NCI-H146 treated with DMSO at 0.1 percent for 48 hours (cell line): ENCODE data around the gene KRCC1.
A peak's percentile ranks its signal among the peaks of the same experiment; 100 is the strongest.
"Not testable (repeated sequence)": the region's sequence is repeated elsewhere in the genome, so short reads cannot be mapped to it uniquely, and the experiment has no call there.

Experiments
- DNase-seq: peaks from one replicate; lab custom pipeline; 2025; ENCODE audit not compliant: unreplicated experiment; lab: John Stamatoyannopoulos, UW

The KRCC1 gene

GRCh38 chr2:88045561-88045960 lies 10.0 kb downstream of the KRCC1 start:
- not testable (repeated sequence) for DNase-seq

GRCh38 chr2:88042476-88042875 lies 13.1 kb downstream of the KRCC1 start:
- no peak for DNase-seq

- DNase-seq = no peak
These were observed 17.1 kb downstream of the KRCC1 start for GRCh38 chr2:88038263-88039105.

- DNase-seq = no peak
These were observed 19.0 kb downstream of the KRCC1 start for GRCh38 chr2:88036606-88037005.

GRCh38 chr2:88036182-88036581 lies 19.4 kb downstream of the KRCC1 start:
- no peak for DNase-seq

- no peak for DNase-seq
These were observed 23.4 kb downstream of the KRCC1 start for GRCh38 chr2:88032070-88032702.

GRCh38 chr2:88028931-88029330 lies 26.7 kb downstream of the KRCC1 start:
- DNase-seq = no peak

- DNase-seq = no peak
These were observed 27.7 kb downstream of the KRCC1 start for GRCh38 chr2:88027697-88028389.

- DNase-seq = no peak
These were observed 31.1 kb downstream of the KRCC1 start for GRCh38 chr2:88024509-88024908.

- no peak for DNase-seq
These were observed 33.0 kb downstream of the KRCC1 start for GRCh38 chr2:88022669-88022921.

GRCh38 chr2:88019985-88020384 lies 35.6 kb downstream of the KRCC1 start:
- DNase-seq = no peak

GRCh38 chr2:88018909-88019308 lies 36.7 kb downstream of the KRCC1 start:
- no peak for DNase-seq

GRCh38 chr2:88018077-88018805 lies 37.3 kb downstream of the KRCC1 start:
- DNase-seq = not testable (repeated sequence)

- not testable (repeated sequence) for DNase-seq
These were observed 37.9 kb downstream of the KRCC1 start for GRCh38 chr2:88017780-88018038.

- DNase-seq = no peak
These were observed 38.4 kb downstream of the KRCC1 start for GRCh38 chr2:88016960-88017779.

GRCh38 chr2:88016086-88016959 lies 39.3 kb downstream of the KRCC1 start, which contains the start of gene RNU2-63P:
Gene RNU2-63P (minus strand): TSS chr2:88016547.
- peak; percentile 71 for DNase-seq

GRCh38 chr2:88011011-88011410 lies 44.6 kb downstream of the KRCC1 start:
- no peak for DNase-seq

- no peak for DNase-seq
These were observed 45.4 kb downstream of the KRCC1 start for GRCh38 chr2:88010136-88010535.

- DNase-seq = no peak
These were observed 48.6 kb downstream of the KRCC1 start for GRCh38 chr2:88006912-88007439.

- no peak for DNase-seq
These were observed 49.8 kb downstream of the KRCC1 start for GRCh38 chr2:88005776-88006175.
